NCI-H1092 (cell line): Measurements from ENCODE around the gene PLEKHG5.
A peak's percentile ranks its signal among the peaks of the same experiment; 100 is the strongest.

ENCODE experiments used
- DNase-seq: peaks from one replicate; lab custom pipeline; 2025; lab: John Stamatoyannopoulos, UW

PLEKHG5 gene

DNA sequence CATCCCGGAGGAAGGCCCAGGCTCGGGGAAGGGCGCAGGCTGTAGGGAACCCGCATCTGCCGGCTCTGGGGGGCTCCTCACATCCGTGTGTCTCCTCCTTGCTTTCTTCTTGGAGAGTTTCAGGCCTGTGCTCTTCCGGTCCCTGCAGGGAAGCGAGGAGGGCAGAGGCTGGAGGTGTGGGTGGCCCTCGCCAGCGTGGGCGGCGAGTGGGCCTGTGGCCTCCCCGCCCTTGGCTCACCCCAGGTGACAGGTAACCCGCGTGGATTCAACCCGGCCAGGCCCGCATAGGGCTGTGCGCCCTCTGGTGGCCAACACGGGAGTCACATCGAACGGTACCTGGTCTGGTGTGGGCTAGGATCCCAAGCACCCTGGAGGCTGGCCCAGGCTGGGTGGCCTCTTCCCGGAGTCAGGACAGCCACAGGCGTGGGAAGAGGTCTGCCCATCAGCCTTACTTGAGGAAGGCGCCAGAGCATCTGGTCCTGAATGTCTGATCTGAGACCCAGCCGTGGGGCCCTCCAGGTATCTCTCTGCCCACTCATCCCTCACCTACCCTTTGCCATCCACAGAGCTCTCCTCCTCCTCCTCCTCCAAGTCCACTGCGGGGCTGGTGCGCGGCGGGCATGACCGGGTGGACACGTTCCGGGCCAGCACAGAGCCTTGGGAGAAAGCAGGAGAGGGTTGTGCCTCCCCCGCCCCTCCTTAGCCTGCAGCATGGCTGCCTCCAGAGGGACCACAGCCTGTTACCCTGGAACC is 15.9 kb downstream of the PLEKHG5 start:
- DNase-seq, result peak; percentile 79

DNA sequence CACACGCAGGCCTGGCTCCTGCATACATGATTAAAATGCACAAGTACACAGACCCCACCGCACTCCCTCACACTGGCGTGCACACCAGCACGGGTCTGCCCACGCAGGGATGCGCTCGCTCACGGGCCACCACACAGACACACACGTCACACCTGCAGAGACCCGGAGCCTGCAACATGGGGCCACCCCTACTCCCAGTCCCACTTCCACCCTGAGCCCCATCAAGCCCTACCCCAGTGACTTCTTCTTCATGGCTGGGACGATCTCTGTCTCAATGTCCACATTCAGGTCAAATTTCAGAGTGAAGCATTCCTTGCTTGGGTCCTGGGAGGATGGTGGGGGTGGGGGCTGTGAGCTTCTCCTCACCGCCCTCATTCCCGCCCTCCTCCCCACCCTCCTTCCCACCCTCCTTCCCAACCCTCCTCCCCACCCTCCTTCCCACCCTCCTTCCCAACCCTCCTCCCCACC is 16.6 kb downstream of the PLEKHG5 start:
- DNase-seq, result no peak

DNA sequence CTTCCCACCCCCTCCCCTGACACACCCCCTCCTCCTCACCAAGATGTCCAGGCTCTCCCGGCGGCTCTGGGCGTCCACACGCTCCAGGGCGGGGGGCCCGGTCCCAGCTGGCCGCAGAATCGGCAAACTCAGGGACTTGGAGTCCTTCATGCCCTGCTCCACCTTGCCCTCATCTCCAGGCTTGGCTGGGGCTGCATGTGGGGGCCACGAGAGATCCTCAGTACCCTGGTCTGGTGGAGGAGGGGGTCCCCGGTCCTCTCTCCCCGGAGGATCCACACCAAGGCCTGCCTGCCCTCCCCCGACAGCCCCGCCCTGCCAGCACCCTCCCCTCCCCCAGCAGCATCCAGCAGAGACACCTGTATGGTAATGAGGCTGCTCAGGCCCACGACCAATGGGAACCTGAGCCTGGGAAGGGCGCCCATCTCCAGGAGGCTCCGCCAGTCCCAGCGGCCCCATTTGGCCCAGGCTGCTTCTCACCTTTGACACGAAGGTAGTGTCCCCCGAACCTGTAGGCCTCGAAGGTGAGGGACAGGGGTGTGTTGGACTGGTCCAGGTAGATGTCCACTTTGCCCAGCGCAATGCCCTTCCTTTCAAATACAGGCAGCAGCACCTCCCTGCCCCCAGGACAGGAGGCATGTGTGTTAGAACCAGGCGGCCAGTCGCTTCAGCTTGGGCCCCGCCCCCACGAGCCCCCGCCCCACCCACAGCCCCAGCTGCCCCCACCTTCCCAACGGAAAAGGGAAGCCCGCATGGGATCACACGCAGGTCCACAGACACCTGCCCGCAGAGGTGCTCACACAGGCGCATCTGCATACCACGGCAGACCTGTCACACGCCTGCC is 17.3 kb downstream of the PLEKHG5 start:
- peak; percentile 96 for DNase-seq

DNA sequence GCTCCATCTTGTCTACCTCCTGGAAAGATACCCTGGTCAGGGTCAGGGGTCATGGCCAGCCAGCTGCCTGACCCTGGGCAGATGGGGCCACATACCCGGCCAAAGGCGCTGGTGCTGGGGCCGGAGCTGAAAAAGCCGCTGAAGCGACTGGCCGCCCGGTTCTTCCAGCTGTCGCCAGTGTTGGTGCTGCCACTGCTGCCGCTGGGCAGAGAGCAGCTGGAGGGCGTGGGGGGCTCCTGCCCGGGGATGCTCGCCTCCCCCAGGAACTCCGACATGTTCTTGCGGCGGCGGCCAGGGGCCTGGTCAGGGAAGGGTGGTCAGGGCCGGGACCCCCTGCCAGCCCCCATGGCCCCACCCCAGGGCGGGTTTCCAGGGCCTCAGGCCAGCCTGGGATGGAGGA is 18.3 kb downstream of the PLEKHG5 start:
- DNase-seq, result no peak

DNA sequence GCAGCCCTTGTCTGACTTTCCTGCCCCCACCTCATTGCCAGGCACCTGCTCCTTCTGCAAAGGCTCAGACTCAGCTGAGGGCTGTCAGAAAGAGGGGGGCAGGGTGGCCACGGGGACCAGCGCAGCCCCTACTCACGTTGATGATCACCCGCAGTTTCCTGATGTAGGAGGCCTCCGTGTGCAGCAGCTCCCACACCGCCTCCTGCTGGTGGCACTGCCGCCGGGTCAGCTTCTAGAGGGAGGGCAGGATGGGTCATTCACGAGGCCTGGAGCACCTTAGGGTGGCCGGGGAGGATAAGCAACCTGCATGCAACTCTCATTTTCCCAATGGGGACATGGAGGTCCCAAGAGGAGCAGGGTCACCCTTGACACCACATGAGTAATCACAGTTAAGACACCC is 19.1 kb downstream of the PLEKHG5 start:
- DNase-seq, result no peak

DNA sequence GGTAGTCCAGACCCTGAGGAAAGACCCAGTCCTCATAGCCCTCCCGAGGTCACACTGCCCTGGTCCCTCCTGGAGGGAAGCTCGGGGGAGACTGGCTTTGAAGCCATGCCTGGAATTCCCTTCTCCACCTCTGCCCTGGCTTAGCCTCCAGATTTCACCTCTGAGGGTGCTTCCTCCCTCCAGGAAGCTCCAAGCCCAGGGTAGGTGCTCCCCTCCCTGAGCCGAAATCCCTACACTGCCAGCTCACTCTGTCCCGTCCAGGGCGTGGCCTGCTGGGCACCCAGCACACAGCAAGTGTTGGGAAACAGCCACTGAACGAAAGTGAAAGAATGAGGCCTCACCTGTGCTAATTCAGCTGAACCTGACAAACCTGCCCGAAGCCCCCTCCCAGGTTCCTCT is 19.5 kb downstream of the PLEKHG5 start:
- no peak for DNase-seq

DNA sequence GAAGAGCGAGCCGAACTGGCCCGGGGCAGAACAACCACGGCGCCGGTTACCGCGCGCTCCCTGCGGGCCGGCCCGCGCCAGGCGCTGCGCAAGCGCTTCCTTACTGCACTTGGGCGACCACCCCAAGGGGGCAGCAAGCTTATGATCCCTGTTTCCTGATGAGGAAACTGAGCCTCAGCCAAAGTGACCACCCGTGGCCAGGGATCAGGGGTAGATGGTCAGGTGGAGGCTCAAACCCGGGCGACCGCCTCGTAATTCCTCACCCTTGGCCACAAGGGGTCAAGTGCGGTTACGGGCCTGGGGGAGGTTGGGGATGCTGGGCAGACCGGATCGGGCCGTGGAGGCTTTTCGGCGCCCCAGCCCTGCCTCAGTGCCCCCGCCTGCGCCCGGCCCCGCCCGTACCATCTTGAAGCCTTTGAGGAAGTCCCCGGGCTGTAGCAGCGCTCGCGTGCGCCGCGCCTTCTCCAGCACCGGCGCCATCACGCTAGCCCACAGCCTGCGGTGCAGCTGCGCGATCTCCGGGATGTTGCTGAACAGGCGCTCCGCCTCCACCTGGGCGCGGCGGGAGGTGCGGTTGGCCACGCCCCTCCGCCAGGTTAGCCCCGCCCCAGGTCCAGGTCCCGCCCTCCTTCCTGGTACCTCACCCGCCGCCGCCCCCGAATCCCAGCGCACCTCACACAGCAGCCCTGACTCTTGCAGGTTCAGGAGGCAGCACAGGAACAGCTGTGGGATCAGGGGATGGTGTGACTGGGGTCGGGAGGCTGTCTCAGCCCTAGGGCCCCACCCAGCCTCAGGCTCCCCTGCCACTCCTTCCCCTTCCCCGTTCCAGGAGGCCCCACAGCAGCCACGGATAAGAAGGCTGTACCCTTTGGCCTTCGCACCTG is 20.1 kb downstream of the PLEKHG5 start:
- DNase-seq, result no peak

DNA sequence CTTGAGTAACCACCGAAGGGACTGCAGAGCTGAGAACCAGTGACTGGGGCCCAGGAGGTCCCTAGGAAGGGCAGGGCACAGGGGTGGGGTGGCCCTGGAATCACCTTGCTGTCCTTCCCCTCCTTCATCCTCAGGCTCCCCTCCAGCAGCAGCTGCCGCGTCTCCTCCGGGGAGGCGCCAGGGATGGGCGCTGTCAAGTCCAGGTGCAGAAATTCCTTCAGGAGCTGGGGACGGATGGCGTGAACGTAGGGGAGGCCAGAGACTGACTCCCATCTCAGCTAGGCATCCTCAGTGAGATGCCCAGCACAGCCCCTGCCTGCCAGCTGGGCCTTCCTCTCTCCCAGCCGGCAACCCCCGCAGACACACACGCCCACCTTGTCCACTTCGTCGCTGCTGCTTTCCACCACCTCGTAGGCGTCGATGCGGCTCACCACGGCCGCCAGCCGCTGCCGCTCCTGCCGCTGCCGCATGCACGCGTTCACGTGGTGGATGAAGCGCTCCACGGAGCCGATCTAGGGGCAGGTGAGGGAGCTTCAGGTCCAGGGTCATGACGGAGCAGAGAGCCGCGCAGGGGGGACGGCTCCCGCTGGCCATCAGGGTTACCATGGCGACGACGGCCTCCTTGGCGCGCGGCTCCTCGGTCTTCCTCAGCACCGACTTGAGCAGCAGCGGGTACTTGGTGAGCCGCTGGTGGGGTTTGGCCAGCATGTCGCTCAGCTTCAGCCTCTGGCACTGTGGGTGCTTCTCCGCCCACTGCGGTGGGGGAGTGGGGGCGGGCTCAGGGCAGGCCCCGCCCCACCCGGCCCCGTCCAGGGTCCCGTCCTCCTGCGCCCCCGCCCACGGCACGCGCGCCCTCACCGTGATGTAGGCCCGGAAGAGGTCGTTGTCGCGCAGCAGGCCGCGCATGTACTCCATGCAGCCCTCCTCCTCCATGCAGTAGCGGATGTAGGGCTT is 21.1 kb downstream of the PLEKHG5 start:
- DNase-seq, result no peak

DNA sequence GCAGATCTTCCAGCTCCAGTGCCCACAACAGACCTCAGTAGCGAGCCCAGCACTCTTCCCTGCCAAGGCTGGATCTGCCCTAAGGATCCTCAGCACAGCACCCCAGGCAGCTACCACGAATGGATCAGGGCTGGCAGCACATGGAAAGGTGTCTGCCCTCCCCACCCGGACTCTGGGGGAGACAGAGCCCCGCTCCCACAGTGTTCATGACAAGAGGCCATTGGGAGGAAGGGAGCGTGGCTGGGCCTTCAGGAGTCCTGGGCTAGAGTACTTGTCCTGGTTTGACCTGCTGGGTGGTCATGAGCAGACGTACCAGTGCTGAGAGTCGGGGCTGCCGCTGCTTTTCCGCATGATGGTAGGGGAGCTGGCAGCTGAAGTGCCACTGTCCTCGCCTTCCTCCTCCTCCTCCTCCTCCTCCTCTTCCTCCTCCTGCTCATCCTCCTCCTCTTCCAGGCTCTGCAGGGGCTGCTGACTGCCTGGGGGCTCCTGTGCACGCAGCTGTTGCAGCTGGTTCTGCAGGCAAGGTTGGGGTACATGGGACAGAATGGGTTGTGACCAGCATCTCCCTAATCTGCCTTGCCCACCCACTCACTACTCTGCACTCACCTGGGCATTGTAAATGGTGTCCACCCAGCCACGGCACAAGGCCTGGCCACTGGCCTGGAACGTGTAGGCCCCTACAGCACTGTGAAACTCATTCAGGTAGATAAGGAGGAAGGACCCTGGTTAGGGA is 22.6 kb downstream of the PLEKHG5 start:
- no peak for DNase-seq

DNA sequence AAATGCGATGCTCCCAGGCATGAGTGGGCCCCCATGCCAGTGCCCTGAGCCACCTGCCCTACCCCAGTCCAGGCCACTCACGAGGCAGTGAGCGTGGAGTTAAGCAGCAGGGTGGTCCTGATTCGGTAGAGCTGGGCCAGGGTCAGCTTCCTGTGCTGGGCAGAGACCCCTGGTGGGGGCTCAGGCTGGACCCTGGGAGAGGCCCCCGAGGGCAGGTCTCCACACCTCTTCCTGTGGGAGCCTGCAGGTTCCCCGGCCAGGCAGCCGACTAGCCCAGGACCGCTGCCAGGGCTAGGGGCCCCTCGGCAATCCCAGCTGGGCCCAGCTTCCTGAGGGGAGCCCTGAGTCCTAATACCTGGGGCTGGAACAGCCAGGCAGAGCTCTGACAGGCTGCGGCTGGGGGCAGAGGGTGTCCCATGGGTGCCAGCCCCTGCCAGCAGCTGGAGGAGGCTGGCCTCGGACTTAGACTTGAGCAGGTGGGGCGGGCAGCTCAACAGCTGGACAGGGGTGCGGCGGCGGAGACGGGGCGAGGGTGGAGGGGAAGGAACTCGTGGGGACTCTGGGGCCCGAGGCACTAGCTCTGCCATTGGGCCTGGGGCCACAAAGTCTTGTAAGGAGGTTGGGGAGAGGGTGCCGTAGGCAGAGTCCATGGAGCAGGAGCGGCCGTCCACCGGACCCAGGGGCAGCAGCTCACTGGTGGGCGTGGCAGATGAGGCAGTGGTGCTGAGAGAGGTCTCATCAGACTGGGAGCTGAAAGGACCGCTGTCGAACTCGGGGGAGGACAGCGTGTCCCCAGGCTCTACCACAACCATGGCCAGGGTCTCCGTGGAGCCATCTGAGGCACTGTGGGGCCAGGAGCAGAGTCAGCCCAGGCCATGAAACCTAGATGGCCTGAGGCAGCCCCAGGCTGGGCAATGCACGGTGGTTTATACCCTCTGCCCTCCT is 23.5 kb downstream of the PLEKHG5 start:
- no peak for DNase-seq

DNA sequence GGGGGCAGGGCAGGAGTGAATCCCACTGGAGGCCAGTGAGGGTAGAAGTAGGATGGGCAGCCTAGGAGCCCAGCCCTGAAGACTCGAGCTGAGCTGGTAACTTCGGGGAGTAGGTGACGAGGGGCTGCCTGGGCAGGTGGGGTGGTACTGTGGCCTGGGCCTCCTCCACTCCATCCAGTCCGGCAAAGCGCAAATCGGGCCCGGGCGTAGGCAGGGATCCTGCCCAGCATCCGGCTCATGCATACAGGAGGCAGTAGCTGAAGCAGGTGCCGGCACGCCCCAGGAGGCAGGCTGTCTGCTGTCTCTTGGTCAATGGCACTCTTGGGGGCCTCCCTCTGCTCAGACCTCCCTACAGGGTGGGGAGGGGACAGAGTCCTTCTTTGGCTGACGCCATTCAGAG is 24.2 kb downstream of the PLEKHG5 start:
- DNase-seq, result no peak

DNA sequence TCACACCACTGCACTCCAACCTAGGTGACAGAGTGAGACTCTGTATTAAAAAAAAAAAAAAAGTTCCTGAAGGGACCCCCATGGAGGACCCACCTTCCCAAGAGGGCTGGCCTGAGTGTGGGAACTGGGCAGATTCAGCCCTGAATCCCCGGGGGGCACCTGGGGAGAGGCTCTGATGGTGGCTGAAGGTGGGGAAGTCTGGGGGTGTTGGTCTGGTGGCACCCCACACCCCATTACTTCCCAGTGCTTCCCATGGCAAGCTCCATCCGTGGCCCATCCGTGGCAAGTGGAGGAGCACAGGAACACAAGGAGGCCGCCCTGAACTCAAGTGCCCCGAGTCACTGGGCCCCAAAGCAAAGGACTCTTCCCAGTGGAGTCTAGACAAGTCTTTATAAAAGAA is 24.7 kb downstream of the PLEKHG5 start:
- no peak for DNase-seq

DNA sequence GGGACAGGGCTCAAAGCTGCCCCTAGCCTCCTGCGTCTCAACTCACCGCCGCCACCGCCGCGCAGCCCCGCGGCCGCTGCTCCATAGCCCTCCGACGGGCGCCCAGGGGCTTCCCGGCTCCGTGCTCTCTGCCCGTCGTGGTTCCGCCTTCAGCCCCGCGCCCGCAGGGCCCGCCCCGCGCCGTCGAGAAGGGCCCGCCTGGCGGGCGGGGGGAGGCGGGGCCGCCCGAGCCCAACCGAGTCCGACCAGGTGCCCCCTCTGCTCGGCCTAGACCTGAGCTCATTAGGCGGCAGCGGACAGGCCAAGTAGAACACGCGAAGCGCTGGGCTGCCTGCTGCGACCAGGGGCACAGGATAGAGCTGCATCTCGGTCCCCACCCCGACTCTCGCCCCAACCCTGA is 25.4 kb downstream of the PLEKHG5 start, which contains the start of gene TNFRSF25:
TSS of gene TNFRSF25 (minus strand) at position 151 of the 400 bp plus-strand sequence. CDS start at position 85, 66 bp downstream.
- no peak for DNase-seq

DNA sequence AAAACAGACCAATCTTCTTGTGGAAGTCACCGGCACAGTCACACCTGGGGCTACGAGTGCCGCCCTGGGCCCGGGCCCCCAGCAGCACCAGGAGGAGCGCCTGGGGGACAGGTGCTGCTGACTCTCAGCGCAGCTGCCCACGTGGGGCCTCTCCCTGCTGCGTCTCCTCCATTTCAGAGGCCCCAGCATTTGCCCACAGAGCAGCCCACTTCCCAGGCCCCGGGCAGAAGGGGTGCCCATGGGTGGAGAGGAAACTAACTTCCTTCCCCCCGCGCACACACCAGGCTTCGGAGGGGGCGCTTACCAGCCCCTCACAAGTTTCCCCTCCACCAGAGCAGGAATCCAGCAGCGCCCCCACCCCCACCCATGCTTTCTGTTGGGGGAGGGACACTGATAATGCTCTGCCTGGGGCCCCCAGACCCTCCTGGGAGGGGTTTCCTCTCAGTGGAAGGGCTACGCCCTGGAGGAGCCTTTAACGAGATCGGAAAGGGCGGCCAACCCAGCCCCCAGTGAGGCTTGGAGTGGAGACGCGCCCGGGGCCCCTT is 25.9 kb downstream of the PLEKHG5 start:
- DNase-seq, result no peak

DNA sequence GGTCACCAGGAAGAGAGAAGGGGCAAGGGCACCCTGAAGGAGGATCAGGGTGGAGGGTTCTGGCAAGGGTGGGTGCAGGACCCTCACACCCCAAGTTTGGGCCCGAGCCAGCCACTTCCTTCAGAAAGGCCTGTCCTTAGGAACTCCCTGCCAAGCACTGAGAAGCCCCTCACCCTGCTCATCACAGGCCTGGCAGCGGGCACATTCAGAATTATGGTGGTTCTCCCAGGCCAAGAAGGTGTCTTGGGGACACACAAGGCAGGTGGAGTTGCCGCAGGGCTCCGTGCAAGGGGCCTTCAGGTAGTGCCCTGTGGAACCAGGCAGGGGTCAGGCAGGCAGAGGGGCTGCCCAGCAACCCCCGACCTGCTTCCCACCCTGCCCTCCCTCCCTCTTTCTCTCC is 26.6 kb downstream of the PLEKHG5 start:
- no peak for DNase-seq

DNA sequence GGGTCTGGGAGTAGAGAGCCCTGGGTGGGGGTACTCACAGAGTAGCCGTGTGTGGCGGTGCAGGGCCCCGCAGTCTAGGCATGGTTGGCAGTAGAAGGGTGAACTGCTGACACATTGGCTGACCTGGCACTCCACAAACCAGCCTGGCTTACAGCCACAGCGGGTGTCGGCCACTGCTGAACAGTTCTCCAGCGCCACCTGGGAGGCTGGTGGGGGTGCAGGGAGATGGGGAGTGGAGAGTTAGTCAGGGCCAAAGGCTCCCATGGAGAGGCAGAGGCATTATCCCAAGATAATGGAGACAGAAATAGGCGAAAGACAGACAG is 27.0 kb downstream of the PLEKHG5 start:
- no peak for DNase-seq

DNA sequence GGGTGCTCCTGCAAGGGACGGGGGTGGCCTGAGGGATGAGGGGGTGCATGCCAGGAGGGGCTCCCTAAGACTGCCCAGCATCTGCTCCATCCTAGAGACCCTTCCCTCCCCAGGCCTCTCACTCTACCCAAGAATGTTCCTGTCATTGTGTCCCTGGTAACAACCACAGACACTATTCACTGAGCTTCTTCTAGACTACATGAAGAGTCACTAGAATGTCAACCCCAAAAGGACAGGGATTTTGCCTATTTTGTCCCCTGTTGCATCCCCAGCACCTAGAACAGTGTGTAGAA is 28.4 kb downstream of the PLEKHG5 start:
- DNase-seq, result no peak

DNA sequence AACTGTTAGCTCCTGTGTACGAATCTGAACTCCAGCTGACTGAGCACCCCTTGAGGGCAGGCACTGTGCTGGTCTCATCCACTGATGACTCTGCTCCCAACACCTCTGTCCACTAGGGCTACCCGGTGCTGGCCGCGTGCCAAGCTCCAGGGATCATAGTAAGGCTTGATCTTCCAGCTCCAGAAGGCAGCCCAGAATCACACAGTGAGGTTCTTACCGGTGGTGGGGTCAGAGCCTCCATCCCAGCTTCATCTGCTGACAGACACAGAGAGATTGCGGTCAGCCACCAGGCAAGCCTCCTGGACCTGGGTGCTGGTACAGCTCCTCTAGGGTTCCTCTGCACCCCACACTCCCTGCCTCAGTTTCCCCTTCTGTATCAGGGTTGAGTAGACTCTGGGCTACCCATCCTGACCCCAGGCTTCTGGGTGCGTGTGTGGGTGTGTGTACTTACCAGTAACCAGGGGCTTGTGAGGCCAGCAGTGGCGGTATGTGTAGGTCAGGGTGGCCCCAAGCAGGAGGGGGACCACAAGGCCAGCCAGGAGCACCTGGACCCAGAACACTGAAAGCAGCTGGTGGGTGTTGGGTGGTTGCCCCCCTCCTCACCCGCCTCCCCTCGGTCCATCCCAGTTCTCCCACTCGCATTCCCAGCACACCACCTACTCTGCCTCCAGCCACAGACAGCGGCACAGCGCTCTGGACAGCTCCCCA is 28.9 kb downstream of the PLEKHG5 start:
- no peak for DNase-seq
